Renal cortical epithelial cell (primary cell): ENCODE results near the gene CXADR. TPM values are rescaled to one million over a fixed set of nuclear protein-coding genes. Genes with fewer than 3 reads are reported as not detected.
A peak's percentile ranks its signal among the peaks of the same experiment; 100 is the strongest.
"Not testable (repeated sequence)": the region's sequence is repeated elsewhere in the genome, so short reads cannot be mapped to it uniquely, and the experiment has no call there.

Experiments used
- DNase-seq: peaks from one replicate; pipeline ENCODE4 v3.0.0-alpha.2; 2011; ENCODE audit warnings: low read depth
- total RNA-seq: library from RNA; depleted of rRNA; stranded (reverse); fragments of >200 nt; gene quantifications from 2 replicates; pipeline ENCODE4 v1.2.3, GENCODE V29; 2014

CXADR gene
- 49.0 and 86.1 TPM in 2 replicates for total RNA-seq

GRCh38 chr21:17512253-17513213 is at the start of gene CXADR:
Gene CXADR, plus strand, starts transcription at chr21:17513043. Its CDS starts 87 bp downstream, at chr21:17513130.
- peak; percentile 45 for DNase-seq

GRCh38 chr21:17466166-17466565 is 46.7 kb upstream of the CXADR start:
- DNase-seq, result peak; percentile 75

- DNase-seq, result peak; percentile 57
These were observed 45.5 kb upstream of the CXADR start for GRCh38 chr21:17467392-17467791.

GRCh38 chr21:17467829-17468228 is 45.0 kb upstream of the CXADR start:
- no peak for DNase-seq

- no peak for DNase-seq
These were observed 44.1 kb upstream of the CXADR start for GRCh38 chr21:17468698-17469097.

GRCh38 chr21:17469727-17470126 is 43.1 kb upstream of the CXADR start:
- DNase-seq, result no peak

- no peak for DNase-seq
These were observed 40.7 kb upstream of the CXADR start for GRCh38 chr21:17472182-17472581.

GRCh38 chr21:17472592-17473271 is 40.1 kb upstream of the CXADR start:
- DNase-seq, result no peak

- no peak for DNase-seq
These were observed 36.8 kb upstream of the CXADR start for GRCh38 chr21:17476006-17476405.

GRCh38 chr21:17478156-17478555 is 34.7 kb upstream of the CXADR start:
- DNase-seq, result not testable (repeated sequence)

GRCh38 chr21:17479606-17480005 is 33.2 kb upstream of the CXADR start:
- no peak for DNase-seq

- DNase-seq, result no peak
These were observed 29.9 kb upstream of the CXADR start for GRCh38 chr21:17482928-17483327.

- no peak for DNase-seq
These were observed 24.2 kb upstream of the CXADR start for GRCh38 chr21:17488620-17489019.

- peak; percentile 75 for DNase-seq
These were observed 23.3 kb upstream of the CXADR start for GRCh38 chr21:17489565-17489964.

- DNase-seq, result peak; percentile 100
These were observed 21.0 kb upstream of the CXADR start for GRCh38 chr21:17491716-17492414.

GRCh38 chr21:17492415-17493168 is 20.3 kb upstream of the CXADR start:
- DNase-seq, result peak; percentile 91

- no peak for DNase-seq
These were observed 18.8 kb upstream of the CXADR start for GRCh38 chr21:17494051-17494450.

GRCh38 chr21:17495680-17496079 is 17.2 kb upstream of the CXADR start:
- DNase-seq, result peak; percentile 82

- no peak for DNase-seq
These were observed 15.5 kb upstream of the CXADR start for GRCh38 chr21:17497316-17497715.

- no peak for DNase-seq
These were observed 14.3 kb upstream of the CXADR start for GRCh38 chr21:17498586-17498985.
